MM.1S (cell line): ENCODE results near the gene NUP62.

ENCODE experiments used
- DNase-seq: peaks from one replicate; pipeline ENCODE4 v3.0.0-alpha.2; 2015
- H2AFZ ChIP-seq: fragments of 300-600 bp; sonication (generic); 2 replicates; pipeline ENCODE4 v1.6.0; 2016; ENCODE audit warnings: antibody characterized with exemption, low read length
- H3F3A ChIP-seq: fragments of 300-600 bp; sonication (generic); 2 replicates; pipeline ENCODE4 v1.6.1; 2016; ENCODE audit warnings: mild to moderate bottlenecking, antibody characterized with exemption, low read length, moderate library complexity, mixed read lengths; ENCODE audit not compliant: insufficient read depth
- H3K27ac ChIP-seq: fragments of 300-600 bp; sonication (generic); 2 replicates; pipeline ENCODE4 v1.5.1; 2016; ENCODE audit warnings: mild to moderate bottlenecking, low read length
- H3K27me3 ChIP-seq: fragments of 300-600 bp; sonication (generic); replicated peaks from 2 replicates; pipeline ENCODE4 v1.6.0; 2016; ENCODE audit warnings: low read length; ENCODE audit not compliant: insufficient read depth
- H3K36me3 ChIP-seq: fragments of 300-600 bp; sonication (generic); replicated peaks from 2 replicates; pipeline ENCODE4 v1.6.1; 2016; ENCODE audit warnings: mild to moderate bottlenecking, low read length, mixed read lengths; ENCODE audit not compliant: insufficient read depth
- H3K4me1 ChIP-seq: fragments of 300-600 bp; sonication (generic); 2 replicates; pipeline ENCODE4 v1.6.1; 2016; ENCODE audit warnings: low read length, mixed read lengths
- H3K4me2 ChIP-seq: fragments of 300-600 bp; sonication (generic); 2 replicates; pipeline ENCODE4 v1.6.0; 2016; ENCODE audit warnings: low read depth, low read length
- H3K4me3 ChIP-seq: fragments of 300-600 bp; sonication (generic); 2 replicates; pipeline ENCODE4 v1.5.1; 2016; ENCODE audit warnings: low read length, mixed read lengths
- H3K79me2 ChIP-seq: fragments of 300-600 bp; sonication (generic); 2 replicates; pipeline ENCODE4 v1.6.1; 2016; ENCODE audit warnings: mixed run types, low read length, mixed read lengths
- H3K9ac ChIP-seq: fragments of 300-600 bp; sonication (generic); 2 replicates; pipeline ENCODE4 v1.6.1; 2016; ENCODE audit warnings: low read length, mixed read lengths
- H3K9me2 ChIP-seq: fragments of 300-600 bp; sonication (generic); replicated peaks from 2 replicates; pipeline ENCODE4 v1.6.1; 2016; ENCODE audit warnings: mild to moderate bottlenecking, low read length, mixed read lengths; ENCODE audit not compliant: insufficient read depth
- H3K9me3 ChIP-seq: fragments of 300-600 bp; sonication (generic); replicated peaks from 2 replicates; pipeline ENCODE4 v1.6.1; 2016; ENCODE audit warnings: mild to moderate bottlenecking, low read length, mixed read lengths; ENCODE audit not compliant: insufficient read depth
- H4K20me1 ChIP-seq: fragments of 300-600 bp; sonication (generic); 2 replicates; pipeline ENCODE4 v1.6.1; 2016; ENCODE audit warnings: mild to moderate bottlenecking, low read length, moderate library complexity, mixed read lengths; ENCODE audit not compliant: insufficient read depth
- CTCF ChIP-seq: fragments of 300-600 bp; sonication (generic); IDR thresholded peaks from 2 replicates; pipeline ENCODE4 v1.5.1; 2016; ENCODE audit warnings: antibody characterized with exemption, low read length, mixed read lengths
- EZH2 ChIP-seq: fragments of 300-600 bp; sonication (generic); optimal IDR thresholded peaks from 2 replicates; pipeline ENCODE3; 2017; ENCODE audit warnings: low read depth, mild to moderate bottlenecking, antibody characterized with exemption, low read length, mixed read lengths
- EZH2phosphoT487 ChIP-seq: fragments of 300-600 bp; sonication (generic); IDR thresholded peaks from 2 replicates; pipeline ENCODE4 v1.6.1; 2018; ENCODE audit warnings: antibody characterized with exemption, low read length

The NUP62 gene

GRCh38 chr19:49895566-49896297, 33.6 kb downstream of the NUP62 start:
- Histone ChIP-seq H3K4me2 (no peak overlapping the region), H3F3A (peaks cover 16% of the 10 kb centered on the region), H3K4me1 (peaks cover 14% of the 10 kb centered on the region), H3K79me2 (no peaks in the 10 kb centered on the region), H3K27ac (no peak overlapping the region), H3K9me3 (no peaks in the 10 kb centered on the region), H3K9ac (no peak overlapping the region), H4K20me1 (no peaks in the 10 kb centered on the region), H3K27me3 (peaks cover 5% of the 10 kb centered on the region; the same call in 1 of the 2 replicates), H3K9me2 (no peaks in the 10 kb centered on the region), H3K4me3 (no peak overlapping the region), H3K36me3 (no peaks in the 10 kb centered on the region), H2AFZ (no peak overlapping the region)
- TF ChIP-seq EZH2, result no peak
- no peak for TF ChIP-seq CTCF
- no peak for TF ChIP-seq EZH2phosphoT487
- DNase-seq, result no peak

GRCh38 chr19:49894879-49895565, 34.3 kb downstream of the NUP62 start:
- Histone ChIP-seq H3K4me2 (no peak overlapping the region), H2AFZ (no peak overlapping the region), H3K4me1 (peaks cover 14% of the 10 kb centered on the region), H3K36me3 (no peaks in the 10 kb centered on the region), H4K20me1 (no peaks in the 10 kb centered on the region), H3K9me2 (no peaks in the 10 kb centered on the region), H3K27ac (no peak overlapping the region), H3K9ac (no peak overlapping the region), H3K4me3 (no peak overlapping the region), H3K27me3 (peaks cover 5% of the 10 kb centered on the region; the same call in 1 of the 2 replicates), H3K9me3 (no peaks in the 10 kb centered on the region), H3F3A (peaks cover 16% of the 10 kb centered on the region), H3K79me2 (no peaks in the 10 kb centered on the region)
- TF ChIP-seq CTCF (no peak), EZH2phosphoT487 (no peak), EZH2 (no peak)
- DNase-seq, result no peak

GRCh38 chr19:49894011-49894664, 35.2 kb downstream of the NUP62 start:
- peaks cover 5% of the 10 kb centered on the region; the same call in 1 of the 2 replicates for H3K27me3 ChIP-seq
- H3K9me2 ChIP-seq, result no peaks in the 10 kb centered on the region
- peaks cover 14% of the 10 kb centered on the region for H3K4me1 ChIP-seq
- H4K20me1 ChIP-seq, result no peaks in the 10 kb centered on the region
- no peak for DNase-seq
- H2AFZ ChIP-seq, result no peak overlapping the region
- no peak overlapping the region for H3K27ac ChIP-seq
- no peak overlapping the region for H3K4me3 ChIP-seq
- TF ChIP-seq EZH2 (no peak), EZH2phosphoT487 (no peak), CTCF (no peak)
- no peaks in the 10 kb centered on the region for H3K36me3 ChIP-seq
- peaks cover 16% of the 10 kb centered on the region; the same call in 1 of the 2 replicates for H3F3A ChIP-seq
- no peaks in the 10 kb centered on the region for H3K9me3 ChIP-seq
- no peak overlapping the region for H3K9ac ChIP-seq
- no peaks in the 10 kb centered on the region for H3K79me2 ChIP-seq
- no peak overlapping the region for H3K4me2 ChIP-seq
